Left renal cortex interstitium (tissue), 4 donors: ENCODE results near the gene ALG9. TPM values are rescaled to one million over a fixed set of nuclear protein-coding genes. Genes with fewer than 3 reads are reported as not detected.
"Not testable (repeated sequence)": the region's sequence is repeated elsewhere in the genome, so short reads cannot be mapped to it uniquely, and the experiment has no call there.

ENCODE experiments used
- DNase-seq, 4 donors: peaks; one replicate each; pipeline ENCODE4 v3.0.0-alpha.2; 2013; ENCODE audit warnings: low read depth in 4 of 4, low spot score in 2 of 4, missing footprints in 1 of 4
- polyA plus RNA-seq, 4 donors: library from polyadenylated mRNA; unstranded; fragments of 120-200 nt; gene quantifications; one replicate each; pipeline ENCODE4 v1.2.1, GENCODE V29; 2013; ENCODE audit not compliant: insufficient read length in 4 of 4

Gene ALG9
- polyA plus RNA-seq, 4 donors, result 38.2 to 47.6 (median 42.6) TPM

GRCh38 chr11:111771205-111771604 is 100.2 kb downstream of the ALG9 start:
- not testable (repeated sequence) for DNase-seq

- DNase-seq, result no peak
These were observed 100.7 kb downstream of the ALG9 start for GRCh38 chr11:111770581-111771134.

GRCh38 chr11:111766834-111767142 is 104.6 kb downstream of the ALG9 start:
- DNase-seq, result no peak

- peak in 3 of 4 donors; percentile 72 to 94 (median 77) for DNase-seq
These were observed 105.2 kb downstream of the ALG9 start, which contains the start of gene PPP2R1B for GRCh38 chr11:111765984-111766833. Gene PPP2R1B (minus strand): TSS chr11:111766389. CDS start chr11:111766361, 28 bp downstream.

DNA sequence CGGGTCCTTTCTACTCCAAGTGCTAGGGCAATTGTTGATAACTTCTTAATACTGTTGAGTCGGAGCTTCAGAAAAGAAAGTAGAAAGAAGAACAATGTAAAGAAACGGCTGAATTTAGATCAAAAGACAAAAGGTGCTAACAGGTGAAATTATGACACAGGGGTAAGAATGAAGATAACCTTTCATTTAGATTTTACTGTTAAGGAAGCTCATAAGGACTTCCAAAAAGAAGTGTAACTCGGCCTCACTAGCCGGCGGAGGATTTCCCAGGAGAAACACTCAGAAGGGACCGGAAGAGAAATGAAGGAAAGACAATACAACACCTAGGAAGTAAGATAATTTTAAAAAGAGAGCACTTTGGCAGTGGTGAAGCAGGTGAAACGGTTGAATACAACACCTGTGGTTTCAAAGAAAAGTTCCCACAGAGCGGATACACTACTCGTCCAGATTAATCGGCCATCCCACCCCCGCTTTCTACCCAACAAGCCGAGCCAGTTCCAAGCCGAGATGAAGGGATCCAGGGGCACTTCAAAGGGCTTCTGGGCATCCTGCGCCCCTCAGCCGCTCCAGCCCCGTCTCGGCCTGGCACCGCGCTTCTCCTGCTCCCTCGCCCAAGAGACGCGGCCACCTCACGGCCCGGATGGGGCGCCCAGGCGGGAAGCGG is 105.9 kb downstream of the ALG9 start:
- DNase-seq, result no peak

DNA sequence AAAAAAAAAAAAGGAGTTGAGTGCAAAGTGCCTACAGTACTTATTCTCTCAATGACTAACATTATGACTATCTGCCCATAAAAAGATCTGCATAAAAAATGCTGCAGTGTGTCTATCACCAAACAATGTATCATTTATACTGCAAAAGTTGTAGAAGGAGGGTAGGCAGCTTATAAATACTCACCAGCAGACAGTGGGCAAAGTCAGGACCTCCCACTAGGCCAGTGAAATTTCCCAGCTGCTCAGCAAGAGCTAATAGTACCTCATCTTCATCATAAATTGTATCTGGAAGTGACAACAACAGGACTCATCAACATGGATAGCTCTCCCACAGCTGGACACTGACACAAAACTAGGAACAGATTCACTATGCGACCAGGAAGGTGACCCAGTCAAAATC is 106.8 kb downstream of the ALG9 start:
- DNase-seq, result no peak

DNA sequence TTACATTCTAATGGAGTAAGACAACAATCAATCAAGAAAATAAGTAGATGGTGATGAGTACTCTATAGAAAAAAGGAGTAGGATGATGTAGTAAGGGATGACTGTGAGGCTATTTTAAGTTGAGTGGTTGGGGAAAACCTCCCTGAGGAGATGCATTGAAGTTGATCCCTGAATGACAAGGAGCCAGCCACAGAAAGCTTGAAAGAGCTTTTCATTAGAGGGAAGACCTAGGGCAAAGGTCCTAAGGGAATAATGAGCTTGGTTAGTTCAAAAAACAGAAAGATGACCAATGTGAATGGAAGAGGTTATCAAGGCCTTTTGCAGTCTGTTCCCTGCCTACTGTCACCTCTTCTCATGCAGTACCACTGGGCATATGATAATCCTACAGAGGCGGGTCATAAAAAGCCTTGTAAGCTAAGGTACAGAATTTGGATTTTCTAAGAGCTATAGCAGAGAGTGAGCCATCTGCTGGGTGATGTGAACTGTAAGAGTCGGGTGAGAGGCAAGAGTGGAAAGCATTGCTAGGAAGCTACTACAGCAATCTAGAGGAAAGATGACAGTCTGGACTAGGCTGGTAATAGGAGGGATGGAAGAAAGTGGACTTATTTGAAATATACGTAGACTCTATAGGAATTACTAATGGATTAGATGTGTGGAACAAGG is 108.3 kb downstream of the ALG9 start:
- DNase-seq, result no peak

DNA sequence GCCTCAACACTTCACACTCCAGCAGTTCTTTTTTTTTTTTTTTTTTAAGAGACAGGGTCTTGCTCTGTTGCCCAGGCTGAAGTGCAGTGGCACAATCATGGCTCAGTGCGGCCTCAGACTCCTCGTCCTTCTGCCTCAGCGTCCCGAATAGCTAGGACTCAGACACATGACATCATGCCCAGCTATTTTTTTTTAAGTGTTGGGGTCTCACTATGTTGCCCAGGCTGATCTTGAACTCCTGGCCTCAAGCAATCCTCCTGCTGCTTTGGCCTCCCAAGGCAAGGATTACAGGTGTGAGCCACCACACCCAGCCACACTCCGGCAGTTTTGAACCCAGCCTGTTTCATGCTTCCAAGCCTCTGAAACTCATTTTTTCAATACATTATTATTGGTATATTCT is 108.9 kb downstream of the ALG9 start:
- DNase-seq, result no peak

DNA sequence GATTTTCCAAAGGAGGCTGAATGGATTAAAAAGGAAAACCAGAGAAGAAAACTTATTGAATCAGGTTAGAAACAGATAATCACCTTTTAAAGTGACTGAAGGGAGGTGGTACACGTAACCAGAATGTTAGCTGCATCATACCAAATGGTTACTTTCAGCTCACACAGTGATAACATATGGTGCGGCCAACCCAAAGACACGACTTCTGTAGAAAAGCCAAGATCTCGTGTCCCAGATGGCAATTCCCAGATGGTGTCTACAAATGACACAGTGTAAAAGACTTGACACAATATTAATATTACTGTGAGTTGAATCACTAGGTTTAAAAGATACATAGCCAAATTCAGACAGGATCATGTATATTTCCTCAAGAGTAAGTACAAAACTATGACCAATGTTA is 110.3 kb downstream of the ALG9 start:
- DNase-seq, result no peak

DNA sequence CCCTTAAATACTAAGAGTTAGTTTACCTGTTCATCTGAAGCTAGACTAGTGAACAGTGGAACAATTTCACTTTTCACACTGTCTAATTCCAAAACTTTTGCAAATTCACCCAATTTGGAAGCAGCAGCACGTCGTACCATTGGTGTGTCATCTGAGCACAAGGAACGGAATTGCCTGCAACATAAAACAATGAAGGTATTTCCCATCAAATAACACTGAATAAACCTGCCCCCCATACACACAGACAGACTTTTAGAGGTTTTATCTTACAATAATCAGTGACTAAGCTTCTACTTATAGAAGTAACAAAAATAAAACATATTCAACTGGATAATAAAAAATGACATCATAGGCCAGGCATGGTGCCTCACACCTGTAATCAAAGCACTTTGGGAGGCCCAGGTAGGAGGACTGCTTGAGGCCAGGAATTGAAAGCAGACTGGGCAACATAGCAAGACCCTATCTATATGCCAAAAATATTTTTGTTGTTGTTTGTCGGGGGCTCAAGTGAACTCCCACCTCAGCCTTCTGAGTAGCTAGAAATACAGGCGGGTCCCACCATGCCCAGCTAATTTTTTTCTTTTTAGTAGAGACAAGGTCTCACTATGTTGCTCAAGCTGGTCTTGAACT is 111.5 kb downstream of the ALG9 start:
- no peak for DNase-seq

DNA sequence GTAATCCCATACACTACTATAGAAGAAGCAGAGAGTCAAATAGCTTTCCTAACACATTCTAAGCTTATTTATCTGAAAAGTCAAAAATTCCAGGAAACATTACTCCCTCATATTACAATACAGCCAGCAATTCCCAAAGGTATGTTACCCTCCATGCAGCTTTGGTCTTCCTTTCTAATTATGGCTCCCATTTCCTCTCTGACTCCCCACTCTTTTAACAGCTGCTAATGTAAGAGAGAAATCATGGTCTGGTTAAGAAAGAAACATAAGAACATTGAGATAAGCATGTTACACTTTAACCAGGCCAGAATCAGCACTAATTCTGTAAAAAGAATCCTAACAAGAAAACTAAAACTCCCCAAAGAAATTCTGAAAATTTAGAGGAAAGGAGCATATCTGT is 112.0 kb downstream of the ALG9 start:
- DNase-seq, result no peak

DNA sequence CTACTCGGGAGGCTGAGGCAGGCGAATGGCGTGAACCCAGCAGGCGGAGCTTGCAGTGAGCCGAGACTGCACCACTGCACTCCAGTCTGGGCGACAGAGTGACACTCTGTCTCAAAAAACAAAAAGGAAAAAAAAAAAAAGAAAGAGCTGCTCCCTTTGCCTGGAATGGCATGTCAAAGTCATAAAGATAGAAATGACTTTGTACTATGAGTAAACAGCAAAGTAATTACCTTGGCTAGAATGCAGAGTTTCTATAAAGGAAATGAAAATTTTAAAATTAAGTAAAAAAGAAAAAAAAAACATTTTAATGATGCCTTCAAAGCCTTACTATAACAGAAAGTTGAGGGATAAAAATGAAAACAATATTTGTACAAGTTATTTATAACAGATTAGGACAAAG is 115.3 kb downstream of the ALG9 start:
- no peak for DNase-seq

DNA sequence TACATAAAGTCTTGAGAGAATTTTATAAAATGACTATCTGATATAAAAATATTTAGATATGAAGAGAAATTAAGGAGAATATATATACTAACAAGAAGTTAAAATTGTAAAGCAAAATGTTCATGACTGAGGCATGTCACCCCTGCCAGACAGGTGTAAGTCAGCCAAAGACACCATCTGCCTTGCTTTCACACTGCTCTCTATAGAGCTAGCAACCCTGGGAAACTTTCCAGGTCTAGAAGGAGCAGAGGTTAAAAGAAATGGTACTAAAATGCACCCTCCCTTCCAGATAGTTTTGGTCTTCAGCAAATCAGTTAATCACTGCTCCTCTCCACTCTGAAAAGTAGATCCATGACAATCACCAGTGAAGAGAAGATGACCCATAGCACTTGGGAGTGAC is 121.7 kb downstream of the ALG9 start:
- DNase-seq, result no peak

GRCh38 chr11:111748035-111748804 is 123.2 kb downstream of the ALG9 start:
- no peak for DNase-seq

- DNase-seq, result no peak
These were observed 125.5 kb downstream of the ALG9 start for GRCh38 chr11:111745719-111746504.

- no peak for DNase-seq
These were observed 127.7 kb downstream of the ALG9 start for GRCh38 chr11:111743700-111744099.

DNA sequence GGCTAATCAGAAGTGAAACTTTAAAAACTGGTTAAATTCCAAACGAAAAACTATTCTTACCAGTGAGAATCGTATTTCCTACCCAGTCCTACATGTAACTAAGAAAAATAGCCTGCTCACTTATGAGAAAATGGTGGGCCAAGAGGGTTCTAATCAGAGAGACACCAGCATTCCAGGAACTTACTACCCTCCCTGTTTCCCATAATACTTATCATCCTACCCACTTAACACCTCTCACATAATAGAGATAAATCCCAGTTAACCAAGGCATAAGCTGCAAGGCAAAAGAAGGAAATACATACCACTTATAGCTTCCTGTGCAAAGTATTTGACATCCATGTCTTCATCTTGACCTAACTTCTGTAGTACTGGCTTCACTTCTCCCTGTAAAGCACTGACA is 129.6 kb downstream of the ALG9 start:
- DNase-seq, result no peak

DNA sequence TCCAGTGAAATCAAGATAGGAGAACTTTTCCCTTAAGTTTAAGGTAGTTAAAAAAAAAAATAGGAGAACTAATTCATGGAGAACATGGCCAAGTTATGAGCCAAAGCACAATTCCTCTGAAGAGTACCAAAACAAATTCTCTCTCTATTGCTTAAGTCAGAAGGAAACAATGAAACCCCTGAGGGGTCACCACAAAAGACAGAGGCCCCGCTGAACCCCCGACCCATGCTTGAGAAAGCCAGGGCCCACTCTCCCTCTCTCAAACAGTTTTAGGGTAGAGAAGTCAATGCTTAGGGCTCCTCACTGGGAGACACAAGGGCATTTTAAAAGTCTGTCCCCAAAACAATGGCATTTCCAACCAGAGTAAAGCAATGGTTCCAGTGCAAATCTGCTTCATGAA is 132.1 kb downstream of the ALG9 start:
- no peak for DNase-seq

GRCh38 chr11:111737444-111738210 is 133.8 kb downstream of the ALG9 start:
- DNase-seq, result no peak
